T1000 (cell line): ENCODE measurements around the gene RAB3GAP2.
"Not testable (repeated sequence)": the region's sequence is repeated elsewhere in the genome, so short reads cannot be mapped to it uniquely, and the experiment has no call there.

Source experiments
- DNase-seq: peaks from one replicate; lab custom pipeline; 2025; ENCODE audit warnings: mixed read lengths; lab: John Stamatoyannopoulos, UW

RAB3GAP2 gene

GRCh38 chr1:220195701-220196100 is 76.6 kb downstream of the RAB3GAP2 start:
- no peak for DNase-seq

- DNase-seq, result no peak
Measured at GRCh38 chr1:220189750-220190347, 82.4 kb downstream of the RAB3GAP2 start.

GRCh38 chr1:220188538-220188937 is 83.7 kb downstream of the RAB3GAP2 start:
- DNase-seq, result no peak

DNA sequence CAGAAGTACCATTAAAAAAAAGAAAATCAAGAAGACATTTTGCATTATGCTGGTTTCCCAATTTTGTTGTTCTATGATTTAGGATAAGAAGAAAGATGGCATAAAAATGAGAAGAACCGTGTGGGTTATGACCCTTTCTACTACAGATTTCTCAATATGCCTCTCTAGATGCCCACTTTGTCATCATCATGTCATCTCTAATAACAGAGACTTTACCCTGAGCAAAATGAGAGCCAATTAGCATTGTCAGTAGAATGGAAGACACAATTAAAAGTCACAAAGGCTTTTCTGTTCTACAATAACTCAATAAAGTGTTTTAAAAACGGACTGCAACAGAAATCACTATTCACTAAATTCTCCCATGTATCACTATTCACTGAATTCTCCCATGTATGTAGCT is 85.5 kb downstream of the RAB3GAP2 start:
- DNase-seq, result no peak

DNA sequence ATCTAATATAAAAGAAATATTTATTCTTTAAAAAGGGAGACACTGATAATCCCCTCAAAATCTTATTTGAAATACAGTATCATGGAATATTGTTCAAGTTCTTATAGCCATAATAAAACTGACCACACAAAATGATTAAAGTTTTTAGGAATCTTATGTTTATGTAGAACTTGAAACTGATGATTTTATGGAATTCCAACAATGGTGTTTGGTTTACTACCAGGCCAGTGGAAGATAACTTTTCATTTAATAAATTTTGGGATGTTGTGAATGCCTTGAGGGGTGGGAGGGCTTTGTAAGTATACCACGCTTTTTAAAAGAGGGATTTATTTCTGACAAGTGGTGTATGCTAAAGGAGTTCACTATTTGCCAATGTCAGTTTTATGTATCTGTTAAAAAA is 87.7 kb downstream of the RAB3GAP2 start:
- no peak for DNase-seq

DNA sequence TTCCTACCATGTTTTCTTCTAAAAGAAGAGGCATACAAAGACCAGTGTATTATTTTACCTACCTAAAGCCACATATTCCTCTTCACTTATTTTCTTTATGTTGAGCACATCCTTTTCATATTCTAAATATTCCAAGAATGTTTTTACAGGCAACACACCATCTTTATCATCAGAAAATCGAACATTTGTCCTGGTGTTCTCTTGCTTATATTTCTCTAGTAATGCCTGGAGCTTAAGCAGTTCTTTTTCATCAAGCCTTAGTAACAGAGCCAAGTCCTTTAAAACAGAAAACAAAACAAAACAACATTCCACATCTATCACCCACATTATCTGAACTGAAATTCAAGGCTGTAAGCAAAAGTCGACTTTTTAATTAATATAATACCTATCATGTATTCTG is 89.6 kb downstream of the RAB3GAP2 start:
- DNase-seq, result no peak

GRCh38 chr1:220182111-220182510 is 90.1 kb downstream of the RAB3GAP2 start:
- no peak for DNase-seq

GRCh38 chr1:220176540-220176939 is 95.7 kb downstream of the RAB3GAP2 start:
- no peak for DNase-seq

GRCh38 chr1:220170836-220171526 is 101.3 kb downstream of the RAB3GAP2 start:
- DNase-seq, result no peak

DNA sequence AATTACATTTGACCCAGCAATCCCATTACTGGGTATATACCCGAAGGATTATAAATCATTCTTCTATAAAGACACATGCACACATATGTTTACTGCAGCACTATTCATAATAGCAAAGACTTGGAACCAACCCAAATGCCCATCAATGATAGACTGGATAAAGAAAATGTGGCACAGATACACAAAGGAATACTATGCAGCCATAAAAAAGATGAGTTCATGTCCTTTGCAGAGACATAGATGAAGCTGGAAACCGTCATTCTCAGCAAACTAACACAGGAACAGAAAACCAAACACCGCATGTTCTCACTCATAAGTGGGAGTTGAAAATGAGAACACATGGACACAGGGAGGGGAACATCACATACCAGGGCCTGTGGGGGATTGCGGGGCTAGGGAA is 102.4 kb downstream of the RAB3GAP2 start:
- not testable (repeated sequence) for DNase-seq

- DNase-seq, result no peak
Measured at GRCh38 chr1:220166853-220167252, 105.4 kb downstream of the RAB3GAP2 start.

DNA sequence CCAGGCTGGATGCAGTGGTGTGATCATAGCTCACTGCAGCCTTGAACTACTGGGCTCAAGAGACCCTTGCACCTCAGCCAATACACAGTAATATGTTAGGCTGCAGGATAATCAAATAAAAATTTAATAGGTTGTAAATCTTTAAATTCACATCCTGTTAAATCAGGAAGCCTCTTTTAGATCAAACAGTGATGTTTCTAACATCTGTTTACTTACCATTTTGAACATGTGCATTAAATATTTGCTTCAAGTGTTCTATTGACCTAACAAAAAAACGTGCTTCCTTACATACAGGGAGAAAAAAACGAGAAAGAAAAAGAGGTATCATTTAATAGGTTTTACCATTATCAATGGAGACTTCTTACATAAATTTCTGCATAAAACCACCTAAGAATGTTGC is 107.7 kb downstream of the RAB3GAP2 start:
- DNase-seq, result no peak

DNA sequence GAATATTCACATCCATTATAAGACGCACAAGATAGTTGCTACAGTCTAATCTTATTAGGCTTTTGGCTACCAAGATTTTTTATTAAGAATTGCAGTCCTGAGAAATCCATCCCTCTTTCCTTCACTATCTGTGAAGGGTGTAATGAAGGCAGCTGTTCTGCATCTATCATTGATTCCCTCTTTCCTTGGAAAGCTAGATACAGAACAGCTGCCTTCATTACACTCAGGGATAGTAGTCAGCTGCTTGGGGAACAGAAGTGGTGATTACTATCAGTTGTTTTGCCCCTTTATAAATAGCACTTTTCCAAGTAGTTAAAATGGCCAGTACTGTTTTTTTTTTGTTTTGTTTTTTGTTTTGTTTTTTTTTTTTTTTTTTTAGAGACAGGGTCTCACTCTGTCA is 108.1 kb downstream of the RAB3GAP2 start:
- no peak for DNase-seq

DNA sequence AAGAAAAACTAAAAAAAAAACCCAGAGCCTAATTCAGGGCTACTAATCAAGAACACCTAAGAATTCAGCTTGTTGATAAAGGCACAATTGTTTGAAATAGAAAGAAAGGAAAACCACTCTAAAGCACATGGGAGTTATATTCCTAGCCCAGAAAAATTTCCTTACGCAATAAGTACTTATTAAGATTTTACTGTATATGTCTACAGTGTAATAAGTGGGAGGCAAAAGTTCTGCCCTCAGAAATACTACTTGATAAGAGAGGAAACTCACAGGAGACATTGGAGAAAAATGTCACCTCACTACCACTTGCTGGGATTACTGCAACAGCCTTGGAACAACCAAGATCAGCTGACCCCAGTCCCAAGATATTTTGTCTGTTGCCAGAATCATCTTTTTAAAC is 112.2 kb downstream of the RAB3GAP2 start:
- no peak for DNase-seq

DNA sequence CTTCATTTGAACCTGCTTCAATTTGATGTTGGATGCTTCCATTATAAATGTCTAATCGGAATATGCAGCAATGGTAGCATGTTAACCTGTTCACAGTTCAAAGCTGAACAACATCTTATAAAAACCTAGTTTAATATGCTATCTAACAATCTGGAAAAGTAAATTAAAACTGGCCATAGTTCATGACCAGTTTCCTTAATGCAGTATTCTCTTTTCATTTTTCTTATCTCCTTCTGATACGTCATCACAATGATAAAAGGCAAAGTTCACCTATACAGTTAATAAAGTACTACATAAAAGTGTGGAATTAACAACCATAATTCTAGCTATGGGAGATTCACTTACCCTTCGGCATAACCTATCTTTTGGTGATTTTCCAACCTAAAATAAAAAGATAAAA is 113.2 kb downstream of the RAB3GAP2 start:
- no peak for DNase-seq

DNA sequence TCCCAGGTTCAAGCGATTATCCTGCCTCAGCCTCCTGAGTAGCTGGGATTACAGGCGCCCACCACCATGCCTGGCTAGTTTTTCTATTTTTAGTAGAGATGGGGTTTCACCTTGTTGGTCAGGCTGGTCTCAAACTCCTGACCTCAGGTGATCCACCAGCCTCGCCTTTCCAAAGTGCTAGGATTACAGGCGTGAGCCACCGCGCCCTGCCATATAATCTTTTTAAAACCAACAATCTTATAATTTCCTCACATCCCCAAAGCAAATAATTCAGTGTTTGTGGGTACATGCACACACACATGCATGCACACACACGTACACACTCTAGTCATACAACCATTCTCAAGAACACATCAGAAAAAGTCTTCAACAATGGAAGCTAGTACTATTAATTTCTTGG is 113.7 kb downstream of the RAB3GAP2 start:
- not testable (repeated sequence) for DNase-seq

DNA sequence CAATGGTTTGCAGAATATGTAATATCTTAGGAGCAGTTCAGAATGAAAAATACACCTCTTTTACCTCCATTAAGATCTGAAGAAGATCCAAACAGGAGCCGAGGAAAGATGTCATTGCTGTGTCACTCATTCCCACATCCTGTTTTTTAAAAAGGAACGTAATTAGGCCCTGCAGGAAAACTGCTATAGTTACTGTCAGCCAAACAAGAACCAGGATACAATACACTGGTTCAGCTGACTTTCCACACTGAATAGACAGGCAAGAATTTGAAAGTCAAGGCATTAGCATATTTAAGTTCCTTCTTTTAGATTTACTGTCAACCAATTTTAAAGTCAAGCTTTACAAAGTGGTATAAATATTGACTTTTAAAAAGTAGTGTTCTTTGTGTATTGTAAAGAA is 114.5 kb downstream of the RAB3GAP2 start:
- no peak for DNase-seq

DNA sequence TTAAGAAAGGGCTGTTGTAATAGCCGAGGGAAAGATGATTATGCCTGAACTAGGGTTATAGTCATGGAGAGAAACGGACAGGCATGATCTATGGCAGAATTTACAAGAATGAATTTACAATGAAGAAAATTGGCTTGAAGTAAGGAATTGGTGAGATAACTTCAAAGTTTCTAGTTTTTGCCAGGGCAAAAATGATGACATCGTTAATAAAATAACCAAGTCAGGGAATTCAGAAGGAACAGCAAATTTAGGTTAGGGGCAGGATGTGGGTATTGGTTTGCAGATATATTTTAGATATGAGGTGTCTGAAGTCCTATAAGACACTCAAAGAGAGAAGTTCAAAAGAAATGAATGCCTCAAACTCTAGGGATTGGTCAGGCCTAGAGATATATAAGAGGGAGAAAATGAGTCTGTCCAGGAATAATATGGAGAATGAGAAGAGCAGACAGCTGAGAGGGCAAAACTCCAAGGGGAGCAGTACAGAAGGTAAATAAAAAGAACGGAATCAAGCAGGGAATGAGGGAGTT is 115.6 kb downstream of the RAB3GAP2 start:
- DNase-seq, result no peak

GRCh38 chr1:220153147-220153546 is 119.1 kb downstream of the RAB3GAP2 start:
- no peak for DNase-seq

DNA sequence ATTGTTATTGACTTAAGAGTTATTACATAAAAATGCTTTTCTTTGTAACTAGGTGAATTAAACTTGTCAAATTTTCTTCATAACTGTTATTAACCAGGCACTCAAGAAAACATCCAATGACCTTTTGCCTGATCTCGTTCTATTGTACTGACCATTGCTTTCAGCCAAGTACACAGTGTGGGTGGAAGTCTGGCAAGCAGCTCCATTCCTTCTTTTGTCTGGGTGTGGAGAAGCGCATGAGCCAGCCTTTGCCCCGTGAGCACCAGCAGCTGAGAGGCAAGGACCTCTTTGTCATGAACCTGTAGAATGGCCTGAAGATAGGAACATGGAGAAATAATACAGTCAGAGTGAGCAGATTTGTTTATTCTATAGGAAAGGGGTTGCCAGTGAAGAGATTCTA is 120.8 kb downstream of the RAB3GAP2 start:
- DNase-seq, result no peak

GRCh38 chr1:220149742-220150141 is 122.5 kb downstream of the RAB3GAP2 start:
- DNase-seq, result no peak

DNA sequence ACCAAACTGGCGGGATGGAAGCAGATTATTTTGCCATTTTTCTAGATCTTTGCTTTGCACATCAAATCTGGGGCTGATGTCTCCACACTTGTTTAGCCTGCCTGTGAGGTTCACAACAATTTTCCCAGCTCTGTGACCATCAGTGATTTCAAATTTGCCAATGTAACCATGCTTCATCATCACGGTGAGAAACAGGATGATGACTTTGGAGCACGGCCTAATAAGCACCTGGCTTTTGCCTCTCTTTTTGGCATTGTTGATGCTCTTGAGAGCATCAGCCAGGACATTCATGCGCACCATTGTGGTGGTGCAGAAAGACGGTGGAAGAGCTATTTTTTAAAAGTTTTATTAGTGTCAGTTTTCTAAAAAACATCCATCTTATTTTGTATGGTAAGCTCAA is 128.2 kb downstream of the RAB3GAP2 start:
- DNase-seq, result no peak

- DNase-seq, result no peak
Measured at GRCh38 chr1:220139966-220140365, 132.3 kb downstream of the RAB3GAP2 start.
